ENCODE data around the gene HSDL1.
A peak's percentile ranks its signal among the peaks of the same experiment; 100 is the strongest.
"Not testable (repeated sequence)": the region's sequence is repeated elsewhere in the genome, so short reads cannot be mapped to it uniquely, and the experiment has no call there.

HSDL1 gene

DNA sequence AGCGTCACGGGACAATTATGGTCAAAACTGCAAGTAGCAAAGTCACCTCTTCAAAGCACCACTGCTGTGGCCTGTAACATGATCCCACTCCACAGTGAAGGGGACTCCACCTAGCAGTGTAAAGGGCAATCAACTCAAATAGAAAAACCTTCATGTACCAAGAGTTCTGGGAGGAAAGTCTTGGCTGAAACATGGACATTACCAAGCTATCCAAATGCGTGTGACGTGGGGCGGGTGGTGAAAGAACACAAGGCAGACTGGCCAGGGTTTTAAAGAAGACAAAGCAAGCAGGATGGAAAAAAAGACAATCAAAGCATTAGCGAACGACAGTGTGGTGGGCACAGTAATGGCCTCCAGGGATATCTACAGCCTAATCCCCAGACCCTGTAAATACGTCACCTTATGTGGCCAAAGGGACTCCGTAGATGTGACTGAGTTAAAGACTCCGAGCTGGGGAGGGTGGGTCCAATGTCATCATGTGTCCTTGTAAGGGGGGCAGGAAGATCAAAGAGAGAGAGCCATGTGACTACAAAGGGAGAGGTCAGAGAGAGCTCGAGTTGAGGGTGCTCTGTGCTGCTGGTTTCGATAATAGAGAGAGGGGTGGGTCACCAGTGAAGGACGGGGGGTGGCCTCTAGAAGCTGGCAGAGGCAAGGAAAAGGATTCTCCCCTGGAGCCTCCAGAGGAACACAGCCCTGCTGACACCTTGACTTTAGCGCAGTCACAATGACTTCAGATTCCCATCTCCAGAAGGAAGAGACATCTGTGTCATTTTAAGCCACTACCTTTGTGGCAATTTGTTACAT is 6.0 kb downstream of the HSDL1 start:
- DNase-seq (ENCODE audit: low read depth, low spot score): peak; percentile 40

DNA sequence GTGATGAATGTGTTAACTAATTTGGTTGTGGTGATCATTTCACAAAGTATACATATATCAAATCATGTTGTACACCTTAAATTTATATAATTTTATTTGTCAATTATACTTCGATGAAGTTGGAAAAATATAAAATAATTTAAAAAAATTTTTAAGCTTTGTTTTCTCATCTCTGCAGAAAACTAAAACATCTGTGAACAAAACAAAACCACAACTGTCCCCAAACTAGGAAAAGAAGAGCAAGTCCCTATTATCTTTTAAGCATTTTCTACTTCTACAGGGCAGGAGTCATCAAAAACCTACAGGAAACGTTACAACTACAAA is 6.5 kb downstream of the HSDL1 start:
- DNase-seq (ENCODE audit: low read depth, low spot score): no peak

DNA sequence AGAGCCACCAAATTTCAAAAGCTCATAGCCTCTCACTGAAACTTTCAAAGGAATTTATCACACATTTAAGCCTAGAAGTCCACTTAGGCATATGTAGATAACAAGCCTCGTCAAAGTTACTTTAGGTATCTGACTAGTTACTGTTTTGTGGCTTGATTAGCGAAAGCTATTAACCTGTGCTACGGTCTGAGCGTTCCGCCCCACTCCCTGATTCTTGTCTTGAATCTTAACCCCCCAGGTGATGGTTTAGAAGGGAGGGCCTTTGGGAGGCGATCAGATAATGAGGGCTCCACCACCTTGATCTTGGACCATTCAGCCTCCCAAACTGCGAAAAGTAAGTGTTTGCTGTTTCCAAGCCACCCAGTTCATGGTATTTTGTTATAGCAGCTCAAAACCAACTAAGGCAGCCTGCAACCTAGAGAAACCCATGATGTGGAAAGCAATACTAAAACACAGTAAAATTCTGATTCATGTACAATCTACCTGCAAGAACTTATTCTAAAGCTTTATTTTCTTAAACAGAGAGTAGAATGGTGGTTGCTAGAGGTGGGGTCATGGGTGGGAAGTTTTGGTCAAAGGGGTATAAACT is 7.1 kb downstream of the HSDL1 start:
- DNase-seq (ENCODE audit: low read depth, low spot score): no peak

DNA sequence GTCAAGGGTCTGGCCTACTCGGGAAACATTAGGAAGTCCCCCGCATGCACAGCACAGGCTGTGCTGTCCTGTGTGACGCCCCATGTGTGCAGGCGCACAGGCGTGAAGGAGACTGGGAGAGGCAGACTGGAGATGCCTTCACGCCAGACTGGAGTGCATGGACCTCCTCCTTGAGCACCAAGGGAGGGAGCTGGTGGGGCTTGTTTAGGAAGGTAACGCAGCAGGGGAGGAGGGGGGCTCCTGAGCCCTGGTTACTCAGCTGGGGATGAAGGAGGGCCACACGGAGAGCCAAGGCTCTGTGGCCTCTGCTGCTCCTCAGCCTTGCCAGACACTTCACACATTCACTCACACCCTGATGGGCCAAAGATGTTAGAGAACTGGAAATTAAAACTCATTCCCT is 7.7 kb downstream of the HSDL1 start:
- no peak for DNase-seq (ENCODE audit: low read depth, low spot score)

DNA sequence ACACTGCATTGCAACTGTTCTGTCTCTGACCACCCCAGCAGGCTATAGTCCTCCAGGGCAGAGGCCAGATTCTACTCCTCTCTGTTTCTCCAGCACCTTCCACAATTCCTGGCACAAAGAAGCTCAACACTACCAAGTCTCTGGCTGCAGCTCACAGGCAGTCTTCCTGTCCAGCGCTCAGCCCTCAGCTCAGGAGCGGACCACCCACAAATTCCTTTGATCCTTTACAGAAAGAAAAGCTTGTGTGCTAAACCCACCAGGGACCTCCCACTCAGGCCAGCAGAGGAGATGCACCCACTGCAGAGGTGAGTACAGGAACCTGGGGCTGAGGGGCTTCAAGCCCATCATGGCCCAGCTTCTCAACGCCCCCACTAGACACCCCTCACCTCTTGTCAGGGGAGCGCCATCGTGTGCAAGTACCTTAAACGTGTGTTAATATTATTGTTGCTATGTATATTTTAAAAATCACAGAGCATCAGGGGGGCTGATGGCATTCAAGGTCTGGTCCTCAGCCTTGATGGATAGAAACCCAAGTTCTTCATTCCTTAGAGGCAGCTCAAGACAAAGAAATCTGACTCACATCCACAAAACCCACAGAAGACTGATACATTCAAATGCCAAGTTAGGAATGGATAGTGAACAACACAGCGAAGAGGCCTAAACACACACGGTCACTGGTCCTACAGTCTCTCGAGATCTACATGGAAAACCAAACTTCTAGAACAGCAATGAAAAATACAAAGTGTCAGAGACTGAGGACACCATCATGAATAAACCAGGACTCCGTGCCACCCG is 8.4 kb downstream of the HSDL1 start:
- no peak for DNase-seq (ENCODE audit: low read depth, low spot score)

DNA sequence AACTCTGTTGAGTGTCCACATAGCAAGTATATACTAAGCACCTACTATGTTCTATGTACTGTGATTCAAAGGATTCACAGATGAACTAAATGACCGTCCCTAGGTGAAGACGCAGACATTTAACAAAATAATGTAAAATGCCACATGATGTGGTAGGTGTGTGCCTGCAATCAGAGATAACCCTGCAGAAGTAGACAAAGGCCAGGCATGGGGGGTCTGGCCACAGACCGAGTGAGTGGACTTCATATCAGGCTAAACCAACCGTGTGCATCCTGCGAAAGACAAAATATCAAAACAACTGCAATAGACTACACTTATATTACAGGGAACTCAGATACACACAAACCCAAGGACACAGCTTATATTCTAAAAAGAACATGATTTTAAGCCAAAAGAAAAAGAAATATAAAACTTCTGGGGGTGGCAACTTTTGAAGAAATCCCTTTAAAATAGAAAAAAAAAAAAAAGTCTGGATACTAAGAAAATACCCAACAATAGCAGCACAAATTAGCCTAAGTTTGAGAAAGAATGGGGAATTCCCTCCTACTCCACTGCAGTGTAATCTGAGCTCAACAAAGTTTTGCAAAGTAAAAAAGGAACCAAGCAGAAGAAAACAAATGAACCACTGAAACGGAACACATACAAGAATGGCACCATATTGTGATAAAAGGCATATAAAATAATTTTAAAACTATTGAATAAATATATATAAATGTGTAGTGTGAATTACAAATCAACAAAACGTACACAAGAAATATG is 12.3 kb downstream of the HSDL1 start:
- DNase-seq (ENCODE audit: low read depth, low spot score): no peak

DNA sequence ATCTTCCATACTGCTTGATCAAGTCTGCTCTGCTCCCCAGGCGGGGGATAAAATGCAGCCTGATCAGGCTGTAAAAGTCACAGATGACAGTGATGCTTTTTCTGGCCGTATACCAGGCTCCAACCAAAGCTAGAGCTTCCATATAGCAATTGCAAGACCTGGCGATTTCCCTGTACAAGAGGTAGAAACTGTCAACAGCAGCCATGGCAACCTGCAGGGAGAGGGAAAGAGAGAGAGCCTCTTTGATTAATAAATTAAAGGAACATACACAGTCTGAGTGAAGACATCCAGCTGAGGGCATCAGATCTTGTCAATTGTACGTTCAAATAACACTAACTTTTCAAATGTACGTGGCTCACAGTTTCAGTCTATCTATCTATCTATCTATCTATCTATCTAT is 13.9 kb downstream of the HSDL1 start:
- DNase-seq (ENCODE audit: low read depth, low spot score): no peak

DNA sequence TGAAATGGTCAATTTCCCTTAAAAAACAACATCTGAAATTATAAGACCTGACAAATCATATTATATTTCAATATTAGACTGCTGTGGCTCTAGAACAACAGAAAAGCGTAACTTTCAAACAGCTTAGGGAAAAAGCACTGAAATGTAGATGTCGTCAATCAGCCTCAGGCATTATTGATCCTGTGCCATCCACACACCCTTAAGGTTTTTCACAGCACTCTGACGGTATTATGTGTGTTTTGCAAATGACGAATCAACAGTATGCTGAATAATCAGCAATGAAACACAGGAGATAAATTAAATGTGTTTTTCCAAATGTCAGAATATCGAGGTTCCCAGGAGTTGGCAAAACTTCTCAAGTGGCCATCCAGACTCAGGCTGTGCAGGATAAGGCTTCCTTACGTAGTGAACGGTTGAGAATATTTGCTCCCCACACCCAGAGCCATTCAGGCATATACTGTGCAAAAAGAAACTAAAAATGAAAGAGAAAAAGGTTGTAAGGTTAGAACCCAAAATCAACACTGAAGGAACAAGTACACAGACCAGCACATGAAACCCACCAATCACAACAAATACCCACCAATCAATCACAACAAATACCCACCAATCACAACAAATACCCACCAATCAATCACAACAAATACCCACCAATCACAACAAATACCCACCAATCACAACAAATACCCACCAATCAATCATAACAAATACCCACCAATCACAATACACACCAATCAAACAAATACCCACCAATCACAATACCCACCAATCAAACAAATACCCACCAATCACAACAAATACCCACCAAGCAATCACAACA is 20.5 kb downstream of the HSDL1 start:
- DNase-seq (ENCODE audit: low read depth, low spot score): no peak

DNA sequence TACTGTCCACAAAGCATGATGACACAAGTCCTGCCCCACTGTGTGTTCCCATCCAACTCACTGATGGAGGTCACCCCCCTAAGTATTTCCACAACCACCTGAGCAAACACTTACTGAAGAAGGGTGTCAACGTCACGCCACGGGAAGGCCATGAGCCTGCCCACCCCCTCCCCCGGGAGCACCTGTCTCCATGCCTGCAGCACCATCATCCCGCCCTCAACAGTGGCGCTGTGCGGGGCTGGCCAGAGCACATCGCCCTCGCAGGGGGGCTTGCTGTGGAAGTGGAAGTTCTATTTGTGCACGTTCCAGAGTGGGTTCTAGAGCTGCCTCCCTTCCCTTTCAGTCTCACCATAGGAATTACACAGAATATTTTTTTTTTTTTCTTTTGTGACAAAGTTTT is 24.0 kb downstream of the HSDL1 start:
- no peak for DNase-seq (ENCODE audit: low read depth, low spot score)

DNA sequence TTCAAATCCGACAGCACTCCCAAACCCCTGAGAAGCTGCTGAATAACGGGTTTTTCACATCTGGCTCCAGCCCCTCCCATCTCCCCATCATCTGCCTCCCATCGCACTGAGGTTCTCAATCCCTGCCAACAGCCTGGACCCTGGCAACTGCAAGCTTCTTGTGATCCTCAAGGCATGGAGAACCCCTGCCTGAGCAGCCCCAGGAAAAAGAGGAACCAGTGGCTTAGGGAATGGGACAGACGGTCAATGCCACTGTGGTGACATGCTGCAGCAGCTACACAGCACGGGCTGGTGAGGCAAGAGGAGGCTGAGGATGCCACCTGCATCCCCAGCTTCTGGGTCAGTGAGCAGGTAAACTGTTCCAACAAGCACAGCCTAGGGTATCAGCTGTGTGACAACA is 25.0 kb downstream of the HSDL1 start:
- DNase-seq (ENCODE audit: low read depth, low spot score): no peak

DNA sequence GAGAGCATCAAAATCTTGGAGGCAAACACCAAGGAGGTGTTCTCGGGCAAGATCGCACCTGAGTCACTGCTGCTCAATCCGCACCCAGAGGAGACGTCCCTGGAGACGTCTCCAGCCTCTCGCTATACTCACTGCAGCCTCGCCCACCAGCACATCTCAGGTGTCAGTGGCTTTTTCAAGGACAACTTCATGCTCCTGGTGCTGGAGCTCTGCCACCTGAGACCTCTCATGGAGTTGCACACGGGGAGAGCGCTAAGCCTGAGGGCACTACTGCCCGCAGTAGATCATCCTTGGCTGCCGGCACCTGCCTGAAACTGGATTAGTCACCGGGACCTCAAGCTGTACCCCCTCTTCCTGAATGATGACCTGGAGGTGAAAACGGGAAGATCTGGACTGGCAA is 25.6 kb downstream of the HSDL1 start:
- no peak for DNase-seq (ENCODE audit: low read depth, low spot score)

DNA sequence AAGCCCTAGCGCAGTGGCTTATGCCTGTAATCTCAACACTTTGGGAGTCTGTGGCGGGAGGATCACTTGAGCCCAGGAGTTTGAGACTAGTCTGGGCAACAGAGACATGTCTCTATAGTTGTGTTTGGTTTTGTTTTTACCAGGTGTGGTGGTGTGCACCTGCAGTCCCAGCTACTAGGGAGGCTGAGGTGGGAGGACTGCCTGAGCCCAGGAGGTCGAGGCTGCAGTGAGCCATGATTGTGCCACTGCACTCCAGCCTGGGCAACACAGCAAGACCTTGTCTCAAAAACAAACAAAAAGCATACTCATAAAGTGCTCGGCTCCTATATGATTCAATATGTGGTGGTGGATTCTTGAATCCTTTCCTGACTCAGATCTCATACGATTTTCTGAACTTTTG is 26.7 kb downstream of the HSDL1 start:
- DNase-seq (ENCODE audit: low read depth, low spot score): not testable (repeated sequence)

DNA sequence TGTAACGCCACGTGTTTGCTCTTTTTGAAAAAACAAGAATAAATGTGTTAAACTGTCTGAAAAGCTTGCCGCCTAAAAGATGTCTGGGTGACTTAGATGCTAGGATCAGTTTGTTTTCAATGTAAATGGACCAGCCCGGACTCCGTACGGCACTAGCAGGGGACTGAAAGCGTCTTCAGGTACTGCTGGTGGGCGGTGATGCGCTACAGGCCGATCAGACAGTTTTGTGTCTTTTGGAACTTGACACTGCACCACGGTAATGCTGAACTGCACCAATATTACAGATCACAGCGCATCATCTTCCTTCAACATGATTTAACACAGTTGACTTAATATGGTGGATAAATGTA is 27.5 kb downstream of the HSDL1 start:
- DNase-seq (ENCODE audit: low read depth, low spot score): peak; percentile 60

DNA sequence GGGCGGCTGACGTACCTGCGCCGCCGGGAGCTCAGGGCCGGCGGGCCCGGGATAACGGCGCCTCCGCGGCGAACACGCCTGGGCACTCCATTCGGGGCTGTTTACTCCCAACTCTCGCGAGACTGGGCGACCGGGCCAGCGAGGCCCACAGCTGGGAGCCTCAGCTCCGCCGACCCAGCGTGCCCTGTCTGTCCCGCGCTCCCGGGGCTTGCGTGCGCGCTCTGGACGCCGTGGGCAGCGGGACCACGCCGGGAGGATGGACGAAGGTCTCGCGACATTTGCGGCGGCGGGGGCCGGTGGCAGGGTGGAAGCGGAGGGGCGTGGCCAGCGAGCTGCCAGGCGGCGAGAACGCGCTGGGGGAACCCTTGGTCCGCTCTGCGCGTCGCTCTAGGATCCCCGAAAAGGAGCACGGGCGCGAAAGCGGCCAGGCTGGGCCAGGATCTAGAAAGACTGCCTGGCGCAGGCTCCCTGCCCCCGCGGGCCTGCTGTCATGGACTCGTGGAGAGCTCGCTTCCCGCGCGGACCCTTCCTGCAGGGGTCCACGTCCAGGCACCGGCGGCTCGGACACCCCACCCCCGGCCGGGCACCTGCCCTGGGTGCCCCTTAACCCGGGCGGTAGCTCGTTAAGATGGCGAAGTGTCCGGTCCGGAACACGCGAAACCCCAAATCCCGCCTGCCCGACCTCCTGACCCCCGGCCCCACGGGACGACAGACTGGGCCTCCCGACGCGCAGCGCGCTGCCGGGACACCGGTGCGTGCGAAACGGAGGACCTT is 28.1 kb downstream of the HSDL1 start, which contains the start of gene MBTPS1:
Gene MBTPS1 (minus strand): TSS at position 223 of the 774 bp plus-strand sequence. CDS start 15,159 bp downstream, outside the sequence.
- peak; percentile 98 for DNase-seq (ENCODE audit: low read depth, low spot score)

DNA sequence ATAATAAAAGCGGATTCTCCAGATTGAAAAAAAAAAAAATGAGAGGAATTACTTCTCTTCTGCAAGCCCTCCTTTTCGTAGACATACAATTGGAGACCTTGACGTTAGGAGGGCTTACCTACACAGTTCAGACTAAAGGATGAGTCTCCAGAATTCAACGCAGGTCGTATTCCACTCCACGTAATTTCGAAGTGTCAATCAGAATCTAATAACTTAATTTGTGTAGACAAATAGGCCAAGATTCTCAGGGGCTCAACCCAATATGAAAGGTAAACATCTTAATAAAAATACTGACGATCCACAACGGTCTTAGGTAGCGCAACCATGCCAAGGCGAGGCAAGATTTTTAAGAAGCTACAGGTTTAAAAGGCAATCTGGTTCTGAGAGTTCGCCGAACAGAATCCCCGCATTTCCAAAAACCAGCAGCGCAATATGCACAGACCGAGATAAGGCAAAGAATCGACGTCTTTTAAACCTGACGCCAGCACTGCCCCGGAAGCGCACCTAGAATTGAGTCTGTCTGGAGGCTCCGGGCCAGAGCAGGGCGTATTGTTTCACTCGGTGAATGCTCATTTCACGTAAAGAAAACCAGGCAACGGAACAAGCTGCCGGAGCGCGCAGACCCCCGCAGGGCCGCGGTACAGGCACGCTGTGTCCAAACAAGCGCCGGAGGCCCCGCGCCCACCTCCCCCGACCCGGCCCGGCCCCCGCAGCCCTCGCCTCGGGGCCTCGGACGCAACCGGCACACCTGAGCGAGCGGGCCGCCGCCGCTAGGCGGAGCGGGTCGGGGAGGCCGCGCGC is 28.9 kb downstream of the HSDL1 start:
- DNase-seq (ENCODE audit: low read depth, low spot score): no peak

DNA sequence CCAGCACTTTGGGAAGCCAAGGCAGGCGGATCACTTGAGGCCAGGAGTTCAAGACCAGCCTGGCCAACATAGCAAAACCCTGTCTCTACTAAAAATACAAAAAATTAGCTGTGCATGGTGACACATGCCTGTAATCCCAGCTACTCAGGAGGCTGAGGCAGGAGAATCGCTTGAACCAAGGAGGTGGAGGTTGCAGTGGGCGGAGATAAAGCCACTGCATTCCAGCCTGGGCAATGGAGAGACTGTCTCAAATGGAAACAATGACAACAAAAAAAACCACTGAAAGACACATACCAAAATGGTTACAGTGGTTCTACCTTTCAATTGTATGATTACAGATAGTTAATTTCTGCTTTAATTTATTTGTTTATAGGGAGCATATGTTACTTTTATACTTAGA is 33.0 kb downstream of the HSDL1 start:
- DNase-seq (ENCODE audit: low read depth, low spot score): peak; percentile 35

DNA sequence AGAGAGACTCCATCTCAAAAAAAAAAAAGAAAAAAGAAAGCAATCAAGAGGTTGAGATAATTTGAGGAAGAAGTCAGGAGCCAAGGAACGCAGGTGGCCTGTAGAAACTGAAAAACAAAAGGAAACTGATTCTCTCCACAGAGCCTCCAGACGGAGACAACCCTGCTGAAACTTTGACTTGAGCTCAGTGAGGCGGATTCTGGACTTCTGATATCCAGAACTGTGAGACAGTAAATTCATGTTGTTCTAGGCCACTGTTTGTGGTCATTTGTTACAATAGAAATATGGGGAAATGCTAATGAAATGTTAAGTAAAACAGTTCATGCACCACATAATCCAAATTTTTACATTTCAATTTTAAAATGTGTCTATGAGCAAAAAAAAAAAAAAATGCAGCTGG is 33.5 kb downstream of the HSDL1 start:
- DNase-seq (ENCODE audit: low read depth, low spot score): no peak

DNA sequence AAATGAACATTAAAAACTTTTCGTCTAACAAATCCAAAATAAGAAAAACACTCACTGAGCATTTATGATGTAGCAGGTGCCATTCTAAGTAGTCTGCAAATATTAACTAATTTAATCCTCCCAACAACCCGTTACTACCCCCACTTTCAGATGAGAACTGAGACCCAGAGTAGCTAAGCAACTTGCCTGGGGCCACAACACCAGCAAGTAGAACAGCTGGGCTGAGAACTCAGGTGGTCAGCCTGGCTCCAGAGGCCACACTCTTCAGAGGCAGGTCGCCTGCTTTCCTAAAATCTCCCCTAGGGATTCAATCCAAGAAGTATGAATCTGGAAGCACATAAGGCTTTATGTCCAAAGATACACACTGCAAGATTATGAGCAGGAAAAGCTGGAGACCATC is 34.5 kb downstream of the HSDL1 start:
- DNase-seq (ENCODE audit: low read depth, low spot score): no peak

DNA sequence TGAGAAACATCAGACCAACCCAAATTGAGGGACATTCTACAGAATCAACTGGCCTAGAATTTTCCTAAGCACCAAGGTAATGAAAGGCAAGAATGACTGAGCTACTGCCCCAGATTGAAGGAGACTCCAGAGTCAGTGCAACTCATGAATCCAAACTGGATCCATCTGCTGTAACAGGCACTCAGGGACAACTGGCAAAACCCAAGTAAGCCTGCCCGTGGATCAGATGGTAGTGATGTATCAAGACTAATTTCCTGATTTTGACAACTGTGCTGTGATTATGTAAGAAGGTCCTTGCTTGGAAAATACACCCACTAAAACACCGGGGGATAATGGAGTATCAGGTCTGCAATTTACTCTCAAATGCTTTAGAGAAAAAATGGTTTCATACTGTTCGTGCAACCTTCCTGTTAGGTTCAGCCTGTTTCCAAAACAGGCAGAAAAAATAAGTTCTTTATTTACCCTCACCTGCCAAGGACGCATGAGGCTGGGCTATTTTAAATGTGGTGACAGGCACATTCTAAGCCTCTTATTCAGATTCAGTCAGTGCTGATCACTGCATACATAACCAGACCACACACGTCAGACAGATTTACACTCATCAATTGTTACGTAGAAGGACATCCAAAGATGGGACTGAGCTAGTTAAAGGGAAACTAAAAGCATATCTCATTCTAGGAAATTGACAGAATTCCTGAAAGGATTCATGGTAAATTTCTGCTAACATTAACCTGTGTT is 35.2 kb downstream of the HSDL1 start:
- no peak for DNase-seq (ENCODE audit: low read depth, low spot score)
